Right lobe of liver (tissue), 4 donors: ENCODE data around the gene UGT1A9.

Experiments
- POLR2A ChIP-seq: fragments of 450-650 bp; IDR thresholded peaks from one replicate; pipeline ENCODE4 v1.6.1; 2017; ENCODE audit warnings: antibody characterized with exemption, mild to moderate bottlenecking
- TF ChIP-seq, protein P1 (sequence below), 4 donors: fragments of 200-600 bp in 3 of 4; fragments of 450-650 bp in 1 of 4; IDR thresholded peaks; one replicate each; pipeline versions ENCODE4 v1.5.1 to v1.8.0; 2016 to 2022; ENCODE audit warnings: antibody characterized with exemption in 4 of 4, mild to moderate bottlenecking in 2 of 4
- donor health status: DM: no; HTN: no; CAD: no.
- donor health status: DM: no; HTN: no; CAD: no.
- donor health status: DM: no; HTN: yes; CAD: no.

DNA sequence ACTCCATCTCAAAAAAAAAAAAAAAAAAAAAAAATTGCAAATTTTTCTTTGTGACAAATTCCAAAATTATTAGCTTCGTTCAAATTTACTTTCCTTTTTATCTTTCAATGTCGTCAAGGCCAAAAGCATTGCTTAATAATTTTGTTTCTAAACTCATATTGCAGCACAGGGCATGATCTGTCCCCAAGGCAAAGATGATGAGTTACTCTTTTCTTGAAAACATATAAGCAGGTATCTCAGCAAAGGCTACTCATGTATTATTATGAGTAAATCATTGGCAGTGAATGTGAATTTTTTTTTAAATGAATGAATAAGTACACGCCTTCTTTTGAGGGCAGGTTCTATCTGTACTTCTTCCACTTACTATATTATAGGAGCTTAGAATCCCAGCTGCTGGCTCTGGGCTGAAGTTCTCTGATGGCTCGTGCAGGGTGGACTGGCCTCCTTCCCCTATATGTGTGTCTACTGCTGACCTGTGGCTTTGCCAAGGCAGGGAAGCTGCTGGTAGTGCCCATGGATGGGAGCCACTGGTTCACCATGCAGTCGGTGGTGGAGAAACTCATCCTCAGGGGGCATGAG is 9.9 kb downstream of the UGT1A9 start, which contains the start of gene UGT1A7:
- TF ChIP-seq, protein P1, sequence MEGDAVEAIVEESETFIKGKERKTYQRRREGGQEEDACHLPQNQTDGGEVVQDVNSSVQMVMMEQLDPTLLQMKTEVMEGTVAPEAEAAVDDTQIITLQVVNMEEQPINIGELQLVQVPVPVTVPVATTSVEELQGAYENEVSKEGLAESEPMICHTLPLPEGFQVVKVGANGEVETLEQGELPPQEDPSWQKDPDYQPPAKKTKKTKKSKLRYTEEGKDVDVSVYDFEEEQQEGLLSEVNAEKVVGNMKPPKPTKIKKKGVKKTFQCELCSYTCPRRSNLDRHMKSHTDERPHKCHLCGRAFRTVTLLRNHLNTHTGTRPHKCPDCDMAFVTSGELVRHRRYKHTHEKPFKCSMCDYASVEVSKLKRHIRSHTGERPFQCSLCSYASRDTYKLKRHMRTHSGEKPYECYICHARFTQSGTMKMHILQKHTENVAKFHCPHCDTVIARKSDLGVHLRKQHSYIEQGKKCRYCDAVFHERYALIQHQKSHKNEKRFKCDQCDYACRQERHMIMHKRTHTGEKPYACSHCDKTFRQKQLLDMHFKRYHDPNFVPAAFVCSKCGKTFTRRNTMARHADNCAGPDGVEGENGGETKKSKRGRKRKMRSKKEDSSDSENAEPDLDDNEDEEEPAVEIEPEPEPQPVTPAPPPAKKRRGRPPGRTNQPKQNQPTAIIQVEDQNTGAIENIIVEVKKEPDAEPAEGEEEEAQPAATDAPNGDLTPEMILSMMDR (IDR thresholded peaks at IDR 0.05), result no peak
- no peak for TF ChIP-seq POLR2A
